ENCODE results near the gene KCNN3.

Gene KCNN3

DNA sequence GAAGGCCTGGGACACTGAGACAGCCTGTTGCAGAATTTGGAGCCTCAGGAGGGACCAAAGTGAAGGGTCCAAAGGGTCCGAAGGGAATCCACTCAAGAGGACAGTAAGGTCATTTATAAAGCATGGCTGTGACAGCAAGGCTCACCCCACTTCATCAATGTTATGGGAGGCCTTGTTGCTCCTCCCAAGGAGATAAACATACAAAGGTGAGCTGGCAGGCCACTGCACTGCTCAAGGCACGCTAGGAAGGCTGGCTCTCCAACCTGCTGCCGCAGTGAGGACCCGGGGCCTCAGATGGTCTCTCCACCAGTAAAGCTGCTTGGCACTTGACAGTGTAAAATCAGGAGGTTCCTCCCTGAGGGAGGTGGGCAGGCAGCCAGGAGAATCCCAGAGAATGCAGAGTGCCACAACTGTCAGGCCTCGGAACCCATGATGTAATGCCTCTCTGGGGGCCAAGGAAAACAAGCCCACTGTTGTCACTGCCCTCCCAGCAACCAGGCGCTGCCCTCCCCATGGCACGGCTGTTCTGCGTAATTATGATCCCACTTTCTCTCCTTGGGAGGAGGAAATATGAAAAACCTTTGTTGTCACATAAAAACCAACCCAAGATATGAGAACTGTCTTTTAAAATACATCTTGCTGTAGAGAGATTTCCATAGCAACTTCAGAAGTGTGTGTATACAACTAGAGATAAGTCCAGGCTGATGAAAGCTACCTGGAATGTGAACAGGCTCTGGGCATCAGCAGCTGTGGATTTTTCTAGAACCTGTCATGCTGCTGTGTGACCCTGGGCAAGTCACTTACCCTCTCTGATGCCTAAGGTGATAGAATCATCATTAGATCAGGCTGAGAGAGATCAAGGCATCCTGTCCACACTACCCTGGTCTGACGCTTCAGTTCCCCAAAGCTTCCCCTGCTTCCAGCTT lies 102.5 kb downstream of the KCNN3 start:
- DNase-seq, result no peak

DNA sequence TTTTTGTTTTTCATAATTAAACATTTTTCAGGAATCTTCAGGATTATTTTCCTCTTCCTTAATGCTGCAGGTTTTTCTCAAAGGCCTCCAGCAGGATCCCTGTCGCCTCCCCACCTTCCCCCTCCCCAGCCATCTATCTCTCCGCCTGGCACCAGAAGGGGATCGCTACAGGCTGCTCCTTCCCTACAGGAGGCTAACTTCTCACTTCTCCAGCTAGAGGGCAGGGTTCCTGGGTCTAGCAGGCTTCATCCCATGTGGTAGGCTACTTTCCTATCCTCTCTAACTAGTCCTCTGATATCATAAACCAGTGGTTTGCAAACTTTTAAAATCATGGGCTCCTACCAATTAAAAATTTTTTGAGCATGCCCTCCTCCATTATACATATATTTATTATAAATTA lies 104.1 kb downstream of the KCNN3 start:
- no peak for DNase-seq

DNA sequence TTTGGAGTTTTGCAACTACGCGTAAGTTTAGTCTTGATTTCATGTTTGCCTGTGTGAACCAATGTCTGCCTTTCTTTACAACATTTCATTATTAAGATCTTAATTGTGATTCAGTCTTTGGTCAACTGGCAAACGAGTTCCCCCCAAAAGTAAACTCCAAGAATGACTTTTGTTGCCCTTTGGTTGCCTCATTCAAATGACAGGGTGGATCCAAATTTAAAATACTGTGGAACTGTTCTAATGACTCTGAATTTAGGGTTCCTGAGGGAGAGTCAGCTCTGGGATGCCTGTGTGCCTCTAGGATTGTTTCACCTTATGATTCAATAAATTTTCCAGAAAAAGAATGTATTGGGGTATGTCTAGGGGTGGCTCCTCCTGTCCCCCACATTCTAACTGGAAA lies 105.3 kb downstream of the KCNN3 start:
- DNase-seq, result no peak

DNA sequence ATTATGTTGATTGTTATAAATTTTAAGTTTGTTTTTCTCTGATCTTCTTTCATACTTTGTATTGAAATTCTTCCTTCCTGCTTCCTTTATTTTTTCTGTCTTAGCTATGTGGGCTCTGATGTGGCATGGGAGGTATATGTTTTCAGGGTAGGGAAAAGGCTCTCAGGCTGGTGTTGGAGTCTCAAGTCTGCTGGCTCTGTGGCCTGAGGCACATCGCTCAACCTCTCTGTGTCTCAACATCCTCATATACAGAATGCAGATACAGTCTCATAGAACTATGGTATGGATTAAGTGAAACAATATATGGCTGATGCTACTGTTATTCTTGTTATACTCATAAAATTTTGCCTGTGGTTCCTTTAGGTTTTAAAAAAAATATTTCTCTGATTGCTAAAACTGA lies 105.9 kb downstream of the KCNN3 start:
- no peak for DNase-seq

DNA sequence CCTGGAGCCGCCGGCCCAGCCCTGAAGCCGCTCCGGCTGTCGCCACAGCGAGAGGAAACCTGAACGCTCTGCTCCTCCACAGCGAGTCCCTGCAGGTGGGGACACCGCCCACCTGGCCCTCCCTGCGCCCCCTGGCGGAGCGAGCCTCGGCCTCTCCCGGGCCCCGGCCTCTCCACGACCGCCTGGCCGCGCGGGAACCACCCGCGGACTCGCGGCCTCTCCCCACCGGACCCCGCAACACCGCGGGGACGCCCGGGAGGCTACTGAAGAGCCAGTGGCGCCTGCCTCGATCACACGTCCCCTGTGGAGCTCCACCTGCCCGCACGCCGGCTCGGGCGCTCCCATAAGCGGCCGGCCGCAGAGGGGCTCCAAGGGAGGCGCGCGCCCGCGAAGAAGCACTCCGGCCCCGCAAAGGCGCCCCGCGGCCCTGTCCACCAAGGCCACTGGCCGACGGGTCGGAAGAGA lies 109.6 kb downstream of the KCNN3 start:
- DNase-seq, result peak; percentile 76

DNA sequence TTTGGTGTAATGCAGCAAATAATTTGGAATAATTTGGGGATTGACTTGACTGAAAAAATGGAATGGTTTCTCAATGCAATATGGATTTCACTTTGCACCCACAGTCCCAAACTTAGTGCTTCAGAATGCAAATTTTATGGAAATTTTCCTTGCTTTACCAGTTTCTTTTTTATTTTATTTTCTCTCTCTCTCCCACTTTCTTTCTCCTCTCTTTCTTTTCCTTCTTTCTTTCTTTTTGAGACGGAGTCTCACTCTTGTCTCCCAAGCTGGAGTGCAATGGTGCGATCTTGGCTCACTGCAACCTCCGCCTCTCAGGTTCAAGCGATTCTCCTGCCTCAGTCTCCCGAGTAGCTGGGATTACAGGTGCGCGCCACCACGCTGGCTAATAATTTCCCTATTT lies 110.3 kb downstream of the KCNN3 start:
- DNase-seq, result no peak

DNA sequence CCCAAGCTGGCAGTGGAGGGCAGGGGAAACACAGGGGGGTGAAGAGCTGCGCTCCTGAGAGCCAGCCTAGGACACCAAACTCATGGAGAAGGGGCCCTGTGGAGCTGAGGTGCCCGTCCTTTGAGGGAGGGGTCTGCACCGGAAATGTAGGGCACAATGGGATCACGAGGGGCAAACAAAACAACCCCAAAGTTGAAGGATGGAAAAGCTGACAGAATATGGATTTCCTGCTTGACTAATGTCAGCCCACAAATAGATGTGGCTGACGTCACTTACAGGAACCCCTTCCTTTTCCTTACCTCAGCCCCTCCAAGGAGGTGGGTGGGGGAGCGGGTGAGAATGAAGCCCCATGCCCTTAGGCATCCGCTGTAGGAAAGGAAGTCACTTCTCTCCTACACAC lies 110.9 kb downstream of the KCNN3 start:
- peak; percentile 13 for DNase-seq

DNA sequence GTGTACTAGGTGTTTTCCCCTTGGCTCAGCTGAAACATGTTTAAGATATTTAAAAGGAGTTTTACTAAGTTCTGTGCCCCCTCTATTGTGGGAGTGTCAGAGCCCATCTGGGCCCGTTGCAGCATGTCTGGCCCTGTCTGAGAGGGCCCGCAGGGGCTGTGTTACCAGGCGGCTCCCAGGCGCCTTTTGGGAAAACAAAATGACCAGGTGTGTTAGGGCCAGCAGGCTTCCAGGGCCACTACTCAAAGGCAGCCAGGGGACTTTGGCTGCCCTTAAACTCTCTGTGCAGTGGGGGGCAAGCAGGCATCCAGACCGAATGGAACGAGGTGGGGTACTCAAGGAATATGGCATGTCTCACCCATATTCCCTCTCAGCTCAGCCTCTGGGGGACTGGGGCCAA lies 111.7 kb downstream of the KCNN3 start:
- DNase-seq, result no peak

DNA sequence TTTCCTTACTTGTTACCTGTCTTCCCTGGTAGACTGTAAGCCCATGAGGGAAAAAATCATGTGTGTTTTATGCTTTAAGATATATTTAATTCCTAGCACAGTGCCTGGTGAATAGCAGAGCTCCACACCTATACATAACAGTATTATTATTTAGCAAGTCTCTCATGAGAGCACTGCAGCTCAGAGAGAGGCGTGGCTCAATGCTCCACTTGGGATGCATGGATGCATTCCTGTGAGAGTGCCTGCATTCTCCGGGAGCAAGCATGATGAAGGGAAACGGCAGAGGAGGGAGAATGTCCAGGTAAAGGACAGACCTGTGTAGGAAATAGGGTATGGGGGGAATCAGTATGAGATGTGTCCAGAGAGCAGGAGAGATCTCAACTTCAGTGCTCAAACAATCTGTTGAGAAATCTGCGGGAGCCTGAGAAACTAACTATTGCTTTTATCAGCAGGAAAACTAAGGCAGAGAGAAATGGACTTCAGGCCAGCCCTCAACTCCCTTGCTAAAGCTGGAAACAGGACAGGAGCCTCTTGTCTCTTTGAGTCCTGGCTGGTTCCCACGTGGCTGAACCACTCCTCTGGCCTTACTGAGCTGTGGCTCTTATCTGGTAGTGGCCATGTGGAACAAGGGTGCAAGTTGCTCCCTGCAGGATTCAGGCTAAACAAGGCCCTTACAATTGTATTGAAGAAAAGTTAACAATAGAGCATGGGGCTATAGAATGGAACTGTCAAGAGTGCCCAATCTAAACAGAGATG lies 113.1 kb downstream of the KCNN3 start:
- DNase-seq, result no peak

DNA sequence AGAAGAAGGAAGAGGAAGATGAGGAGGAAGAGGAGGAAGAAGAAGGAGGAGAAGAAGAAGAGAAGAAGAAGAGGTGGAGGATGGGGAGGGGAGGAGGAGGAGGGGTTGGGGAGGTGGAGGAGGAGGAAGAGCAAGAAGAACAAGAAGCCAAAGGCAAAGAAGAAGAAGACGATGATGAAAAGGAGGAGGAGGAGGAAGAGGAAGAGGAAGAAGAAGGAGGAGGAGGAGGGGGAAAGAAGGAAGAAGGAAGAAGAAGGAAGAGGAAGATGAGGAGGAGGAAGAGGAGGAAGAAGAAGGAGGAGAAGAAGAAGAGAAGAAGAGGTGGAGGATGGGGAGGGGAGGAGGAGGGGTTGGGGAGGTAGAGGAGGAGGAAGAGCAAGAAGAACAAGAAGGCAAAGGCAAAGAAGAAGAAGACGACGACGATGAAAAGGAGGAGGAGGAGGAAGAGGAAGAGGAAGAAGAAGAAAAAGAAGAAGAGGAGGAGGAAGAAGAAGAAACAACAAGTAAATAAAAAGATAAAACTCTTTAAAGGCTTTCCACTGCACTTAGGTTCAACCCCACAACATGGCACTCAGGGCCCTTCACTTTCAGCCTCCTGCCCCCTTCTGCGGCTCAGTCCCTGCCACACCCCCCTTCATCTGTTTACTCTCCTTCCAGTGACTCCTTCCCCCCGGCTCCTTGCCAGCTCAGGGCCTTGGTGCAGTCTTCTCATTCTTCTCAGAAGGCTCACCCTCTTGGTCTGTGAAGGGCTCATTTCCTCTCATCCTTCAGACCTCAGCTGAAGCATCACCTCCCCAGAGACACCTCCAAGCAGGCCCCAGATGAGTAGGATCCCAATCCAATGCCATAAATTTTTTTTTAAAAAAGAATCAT lies 114.0 kb downstream of the KCNN3 start:
- no peak for DNase-seq

DNA sequence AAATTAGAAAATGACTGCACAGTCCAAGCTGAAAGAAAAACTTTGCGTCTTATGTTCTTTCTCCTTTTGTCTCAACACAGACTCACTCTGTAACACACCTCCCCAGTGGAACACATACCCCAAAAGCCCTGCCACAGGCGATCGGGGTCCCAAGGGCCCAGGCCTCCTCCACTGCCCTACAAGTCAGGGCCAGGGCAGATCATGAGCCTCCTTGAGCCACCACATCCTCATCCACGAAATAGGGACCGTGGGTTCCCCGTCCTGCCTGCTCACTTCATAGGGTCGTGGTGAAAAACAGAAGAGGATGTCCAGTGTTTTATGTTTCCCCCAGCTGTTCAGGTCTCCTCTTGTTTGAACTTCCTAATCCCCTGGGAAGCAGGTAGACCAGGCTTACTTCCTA lies 116.7 kb downstream of the KCNN3 start:
- no peak for DNase-seq

DNA sequence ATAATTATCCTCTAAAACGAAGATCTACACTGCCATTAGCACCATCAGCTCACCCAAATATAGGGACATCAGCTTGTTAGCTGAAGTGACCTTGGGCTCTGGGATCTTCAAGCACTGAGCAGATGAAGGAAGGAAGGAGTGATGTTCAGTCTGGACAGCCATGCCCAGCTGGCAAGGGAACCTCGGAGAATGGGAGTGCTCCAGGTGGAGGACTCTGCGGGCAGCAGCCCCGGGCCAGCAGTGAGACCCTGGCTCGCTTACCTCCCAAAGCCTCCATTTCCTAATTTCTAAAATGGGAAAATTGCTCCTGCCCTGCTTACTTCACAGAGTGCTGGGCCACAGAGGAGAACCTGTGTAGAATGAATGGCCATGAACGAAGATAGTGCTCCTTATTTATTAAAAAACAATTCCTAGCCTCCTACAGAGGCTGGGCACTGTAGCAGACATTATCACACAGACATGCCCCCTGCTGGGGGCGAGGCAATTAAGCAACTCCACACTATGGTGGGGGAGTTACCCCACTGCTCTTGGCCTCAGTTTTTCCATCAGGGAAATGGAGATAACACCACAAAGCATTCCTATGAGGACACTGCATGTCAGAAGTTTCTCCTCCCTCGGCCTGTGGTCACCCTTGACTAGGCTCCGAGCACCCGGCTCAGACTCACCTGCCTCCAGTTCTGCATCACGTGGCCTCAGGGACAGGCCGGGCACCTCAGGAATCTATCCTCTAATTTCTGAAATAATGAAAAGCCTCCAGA lies 117.6 kb downstream of the KCNN3 start:
- no peak for DNase-seq

DNA sequence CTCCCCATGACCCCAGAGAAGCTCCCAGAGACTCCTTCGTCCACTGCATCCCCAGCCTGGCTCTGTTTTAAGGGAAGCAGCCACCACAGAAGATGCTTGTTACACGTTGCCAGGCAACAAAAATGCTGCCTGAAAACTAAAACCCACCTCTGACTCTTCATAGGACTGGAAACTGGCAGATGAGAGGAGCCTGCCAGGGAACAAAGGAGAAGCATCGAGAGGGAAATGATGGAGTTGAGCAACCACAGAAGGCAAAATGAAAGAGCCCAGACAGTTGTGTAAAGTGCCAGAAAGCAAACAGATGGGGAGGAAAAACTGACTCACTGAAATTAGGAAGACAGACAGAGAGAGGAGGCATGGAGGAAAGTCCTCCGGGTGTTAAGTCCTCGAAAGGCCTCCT lies 118.4 kb downstream of the KCNN3 start:
- no peak for DNase-seq

DNA sequence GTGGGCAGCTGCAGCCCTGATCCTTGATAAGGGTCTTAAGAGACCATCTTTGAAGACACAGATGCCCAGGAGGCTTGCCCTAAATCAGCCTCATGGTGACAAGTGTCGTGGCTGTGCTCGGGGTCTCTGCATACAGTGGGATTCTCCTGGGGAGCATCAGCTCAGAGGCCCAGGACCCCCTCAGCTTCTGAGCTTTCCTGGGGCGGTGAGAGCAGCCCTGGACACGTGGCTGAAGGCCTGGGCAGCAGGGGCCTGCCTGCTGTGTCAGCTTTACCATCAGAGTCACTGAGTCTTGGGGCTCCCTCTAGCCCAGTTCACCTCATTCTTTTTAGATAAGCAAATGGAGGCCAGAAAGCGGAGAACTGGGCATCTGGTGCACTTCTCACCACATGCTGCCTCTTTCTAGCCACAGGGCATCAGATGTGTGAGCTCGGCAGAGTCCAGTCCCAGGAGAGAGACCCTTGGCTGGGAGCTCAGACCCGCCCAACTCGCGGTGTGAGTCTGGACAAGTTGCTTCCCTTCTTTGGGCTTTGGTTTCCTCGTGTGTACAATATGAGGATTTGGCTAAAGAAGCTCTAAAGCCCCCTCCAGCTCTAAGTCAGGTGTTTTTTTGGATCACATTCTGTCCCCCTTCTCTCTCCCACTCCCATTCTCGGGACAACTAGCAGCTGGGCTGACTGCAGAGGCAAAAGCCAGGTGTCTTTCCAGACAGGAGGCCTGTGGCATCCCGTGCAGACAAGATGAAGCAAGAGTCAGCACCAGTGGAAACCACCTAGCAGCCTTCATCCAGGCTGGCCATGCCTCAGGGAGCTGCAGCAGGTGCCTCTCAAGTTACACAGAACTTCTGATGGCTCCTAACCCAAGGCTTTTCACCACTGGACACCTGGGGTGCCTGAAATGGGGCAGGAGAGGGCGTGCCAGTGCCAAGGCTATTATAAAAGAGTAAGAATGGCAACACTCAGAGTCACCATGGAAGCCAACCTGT lies 119.1 kb downstream of the KCNN3 start:
- DNase-seq, result no peak

DNA sequence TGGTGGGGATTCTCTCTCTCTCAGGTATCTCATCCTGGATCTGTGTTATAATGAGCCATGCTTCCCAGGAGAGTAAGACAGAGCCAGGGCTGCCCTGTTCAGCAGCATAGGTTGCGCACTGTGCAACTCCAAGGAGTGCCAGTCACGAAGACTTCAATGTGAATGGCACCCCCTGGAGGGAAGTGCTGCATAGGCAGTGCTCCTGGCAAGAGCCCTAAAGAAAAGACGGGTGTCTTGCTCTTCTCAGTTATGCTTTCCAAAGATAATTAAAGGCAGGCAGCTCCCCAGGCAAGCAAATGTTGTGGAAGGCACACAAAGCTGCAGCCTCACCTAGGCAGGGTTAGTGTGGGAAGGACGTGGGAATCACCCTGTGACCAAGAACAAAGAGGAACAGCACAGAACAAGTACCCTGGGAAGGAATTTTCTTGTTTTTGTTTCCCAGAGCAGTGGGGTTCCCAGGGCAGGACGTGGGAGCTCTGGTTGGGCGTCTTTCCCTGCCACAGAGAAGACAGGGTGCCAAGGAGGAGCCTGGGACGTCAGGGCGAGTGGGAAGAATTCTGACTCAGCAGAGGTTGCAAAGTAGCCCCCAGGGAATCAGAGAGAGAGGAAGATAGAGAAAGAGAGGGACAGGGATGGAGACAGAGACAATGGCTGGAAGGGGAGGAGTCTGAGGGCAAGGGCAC lies 120.9 kb downstream of the KCNN3 start:
- no peak for DNase-seq

DNA sequence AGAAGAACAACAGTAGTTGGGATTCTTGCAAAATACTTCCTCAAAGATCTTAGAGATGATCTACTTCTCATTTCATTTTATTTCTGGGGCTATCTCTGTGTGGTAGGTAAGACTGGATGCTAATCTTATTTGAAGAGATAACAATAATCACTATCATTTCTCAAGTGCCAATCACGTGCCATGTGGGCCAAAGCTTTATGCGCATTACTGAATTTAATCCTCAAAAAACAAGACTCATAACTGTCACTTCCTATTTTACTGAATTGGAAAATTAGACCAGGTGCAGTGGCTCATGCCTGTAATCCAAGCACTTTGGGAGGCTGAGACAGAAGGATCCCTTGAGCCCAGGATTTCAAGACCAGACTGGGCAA lies 121.7 kb downstream of the KCNN3 start:
- DNase-seq, result no peak

DNA sequence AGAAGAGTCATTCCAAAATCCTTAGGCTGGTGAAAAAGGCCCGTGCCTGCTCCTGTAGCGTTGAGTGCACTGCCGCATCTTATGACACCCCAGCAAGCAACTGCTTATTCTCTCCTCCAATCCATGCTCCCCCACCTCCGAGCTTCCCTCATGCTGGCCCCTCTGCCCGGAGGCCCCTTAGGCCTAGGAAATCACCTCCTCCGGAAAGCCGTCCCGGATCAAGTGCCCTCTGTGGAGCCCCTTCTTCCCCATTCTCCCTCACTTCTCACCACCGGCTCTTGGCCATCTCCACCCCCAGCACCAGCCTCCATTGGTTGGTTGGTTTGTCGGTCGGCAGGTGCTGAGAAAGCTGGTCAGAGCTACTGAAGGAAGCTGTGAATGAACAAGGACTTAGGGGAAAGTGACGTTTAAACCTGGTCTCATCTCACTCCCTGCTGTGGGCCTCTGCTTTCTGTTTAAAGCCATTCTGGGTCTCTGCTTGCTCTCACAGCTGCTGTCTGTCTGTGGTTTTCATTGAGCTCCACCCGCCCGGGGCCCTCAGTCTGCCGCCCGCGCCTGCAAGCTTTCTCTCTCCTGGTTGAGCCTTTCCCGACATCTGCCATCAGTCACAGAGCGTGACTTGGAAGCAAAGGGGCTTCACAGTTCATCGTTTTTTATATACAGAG lies 122.2 kb downstream of the KCNN3 start:
- peak; percentile 23 for DNase-seq

DNA sequence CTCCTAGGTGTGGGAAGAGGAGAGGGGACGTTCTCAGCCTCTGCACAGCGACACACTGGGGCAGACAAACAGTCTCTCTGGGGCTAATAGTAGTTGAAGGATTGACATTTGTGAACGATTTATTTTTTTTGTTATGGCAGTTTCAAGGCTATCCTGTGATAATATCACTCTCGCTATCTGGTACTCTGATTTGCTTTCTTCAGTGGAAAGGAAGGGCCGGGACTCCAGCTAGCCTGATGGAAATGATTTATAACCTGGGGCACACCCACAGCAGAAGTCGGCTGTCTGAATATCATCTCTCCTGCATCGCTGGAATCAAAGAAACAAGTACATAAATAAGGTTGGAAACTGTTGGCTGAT lies 122.7 kb downstream of the KCNN3 start:
- DNase-seq, result no peak

DNA sequence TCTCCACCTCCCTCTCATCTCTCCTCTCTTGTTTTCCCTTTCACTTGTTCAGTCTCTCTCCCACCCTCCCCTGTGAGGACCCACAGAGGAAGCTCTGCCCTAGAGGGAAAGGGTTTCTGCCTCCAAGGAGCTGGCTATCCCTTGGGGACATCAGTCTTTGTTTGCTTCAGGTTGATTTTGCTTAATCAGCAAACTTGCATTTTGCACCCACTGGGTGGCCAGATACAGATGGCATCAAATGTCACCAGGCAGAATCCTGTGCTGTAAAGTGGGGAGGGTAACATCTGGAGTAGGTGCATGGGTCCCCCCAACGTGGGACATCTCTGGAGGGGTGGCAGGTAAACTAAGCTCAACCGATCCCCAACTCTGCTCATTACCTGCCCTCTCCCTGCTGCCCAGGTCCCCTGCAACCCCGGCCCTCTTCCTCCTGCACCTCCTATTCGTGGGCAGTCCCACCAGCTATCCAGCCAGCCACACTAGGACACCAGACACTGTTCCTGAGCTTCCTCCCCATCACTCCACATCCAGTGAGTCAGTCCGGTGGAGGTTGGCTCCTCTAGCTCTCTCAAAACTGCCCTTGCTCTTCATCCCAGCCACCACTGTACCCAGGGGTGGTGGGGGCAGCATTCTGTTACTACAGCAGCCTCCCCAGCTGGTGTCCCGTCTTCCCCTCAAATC lies 123.3 kb downstream of the KCNN3 start:
- DNase-seq, result no peak

Measured in activated effector memory CD4-positive, alpha-beta T cell treated with Interleukin-2 at 50 U/mL for 16 hours (primary cell).